Transverse colon (tissue), 4 donors: Measurements from ENCODE around the gene PEAR1. TPM values are rescaled to one million over a fixed set of nuclear protein-coding genes. Genes with fewer than 3 reads are reported as not detected.
A peak's percentile ranks its signal among the peaks of the same experiment; 100 is the strongest.

Experiments used
- DNase-seq: peaks from one replicate; pipeline ENCODE4 v3.0.0-alpha.2; 2019
- H3K27ac ChIP-seq, 4 donors: fragments of 200-600 bp; sonication (generic); 2 replicates each; pipeline ENCODE4 v1.5.1; 2016 to 2018; ENCODE audit warnings: inconsistent platforms in 4 of 4
- H3K27me3 ChIP-seq: fragments of 200-600 bp; sonication (generic); 2 replicates; pipeline ENCODE4 v1.5.1; 2017; ENCODE audit warnings: inconsistent platforms
- H3K36me3 ChIP-seq, 4 donors: fragments of 200-600 bp; sonication (generic); 2 replicates each; pipeline ENCODE4 v1.5.1; 2017 to 2019; ENCODE audit warnings: inconsistent platforms in 4 of 4
- H3K4me1 ChIP-seq, 4 donors: fragments of 200-600 bp; sonication (generic); 2 replicates each; pipeline ENCODE4 v1.5.1; 2017 to 2020; ENCODE audit warnings: inconsistent platforms in 4 of 4
- H3K4me3 ChIP-seq, 4 donors: fragments of 200-600 bp; sonication (generic); 1 replicate in 1 of 4; 2 replicates in 3 of 4; pipeline versions ENCODE4 v1.5.1 to v1.6.1; 2017 to 2019; ENCODE audit warnings: inconsistent platforms in 4 of 4
- H3K9me3 ChIP-seq, 2 donors: fragments of 200-600 bp; sonication (generic); 2 replicates each; pipeline ENCODE4 v1.5.1; 2017 to 2019; ENCODE audit warnings: inconsistent platforms in 2 of 2
- EP300 ChIP-seq: sonication (generic); formaldehyde crosslinking; IDR thresholded peaks from one replicate; pipeline ENCODE4 v1.6.1; 2017; ENCODE audit warnings: antibody characterized with exemption, low read depth
- POLR2A ChIP-seq: fragments of 450-650 bp; IDR thresholded peaks from one replicate; pipeline ENCODE4 v1.6.1; 2016; ENCODE audit warnings: antibody characterized with exemption, mild to moderate bottlenecking, moderate library complexity
- POLR2AphosphoS5 ChIP-seq, 3 donors: sonication (generic); formaldehyde crosslinking; IDR thresholded peaks; one replicate each; pipeline ENCODE4 v1.6.1; 2016; ENCODE audit warnings: antibody characterized with exemption in 3 of 3
- WGBS, 2 donors: methylation state at CpG; one replicate each; pipeline ENCODE4 v1.1.5; 2018; ENCODE audit warnings: low coverage in 1 of 2; 5-methylcytosine and 5-hydroxymethylcytosine counted together
- in situ Hi-C, 4 donors: fragments of 200-750 bp; cut with MboI; loops; one replicate each; pipeline versions ENCODE4 v1.15.0 to v1.15.1; 2017; ENCODE audit warnings: low sequenced_read_pairs in 3 of 4, low pct_ligation_motif_present in 1 of 4, low pct_unique_long_range_greater_than_20kb in 1 of 4
- intact Hi-C: fragments of 100-400 bp; cut with DNase I; formaldehyde crosslinking; loops from one replicate; pipeline ENCODE4 v1.15.1; 2023; ENCODE audit warnings: low total_unique reads
- total RNA-seq, 4 donors: library from RNA; depleted of rRNA; stranded (reverse); fragments of >200 nt; gene quantifications; one replicate each; pipeline ENCODE4 v1.1.0, GENCODE V29; 2016
- TF ChIP-seq, protein P1 (sequence below), 5 experiments: fragments of 200-600 bp in 3 of 5; fragments of 450-650 bp in 2 of 5; sonication (generic) in 3 of 5; IDR thresholded peaks; 1 replicate in 2 of 5; 2 replicates in 3 of 5; pipeline ENCODE4 v1.5.1; 2016 to 2017; ENCODE audit warnings: antibody characterized with exemption in 5 of 5, inconsistent platforms in 3 of 5, mild to moderate bottlenecking in 2 of 5, moderate library complexity in 1 of 5

PEAR1 gene
- total RNA-seq, 4 donors from 2014 or later = 1.8 to 5.6 (median 3.7) TPM

DNA sequence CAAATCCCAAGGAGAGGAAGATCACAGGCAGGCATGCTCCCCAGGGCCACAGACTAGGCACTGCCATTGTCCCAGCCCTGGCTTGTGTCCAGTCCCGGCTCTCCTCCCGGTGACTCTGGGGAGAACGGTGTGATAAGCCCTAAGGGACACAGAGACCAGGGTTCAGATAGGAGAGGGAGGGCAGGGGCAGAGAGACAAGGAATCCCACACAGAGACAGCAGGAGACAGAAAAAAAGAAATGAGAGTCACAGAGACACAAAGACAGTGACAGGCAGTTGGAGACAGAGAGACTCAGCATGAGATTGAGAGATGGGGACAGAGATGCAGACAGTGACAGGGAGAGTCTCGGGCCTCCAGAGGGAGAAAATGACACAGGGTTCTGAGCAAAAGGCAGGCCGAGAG lies 35.0 kb upstream of the PEAR1 start:
- no peaks in the 10 kb centered on the region for H3K36me3 ChIP-seq
- no peak for DNase-seq
- TF ChIP-seq EP300 (no peak), POLR2AphosphoS5 (IDR thresholded peaks at IDR 0.05) (no peak), POLR2A (no peak)
- TF ChIP-seq, protein P1, sequence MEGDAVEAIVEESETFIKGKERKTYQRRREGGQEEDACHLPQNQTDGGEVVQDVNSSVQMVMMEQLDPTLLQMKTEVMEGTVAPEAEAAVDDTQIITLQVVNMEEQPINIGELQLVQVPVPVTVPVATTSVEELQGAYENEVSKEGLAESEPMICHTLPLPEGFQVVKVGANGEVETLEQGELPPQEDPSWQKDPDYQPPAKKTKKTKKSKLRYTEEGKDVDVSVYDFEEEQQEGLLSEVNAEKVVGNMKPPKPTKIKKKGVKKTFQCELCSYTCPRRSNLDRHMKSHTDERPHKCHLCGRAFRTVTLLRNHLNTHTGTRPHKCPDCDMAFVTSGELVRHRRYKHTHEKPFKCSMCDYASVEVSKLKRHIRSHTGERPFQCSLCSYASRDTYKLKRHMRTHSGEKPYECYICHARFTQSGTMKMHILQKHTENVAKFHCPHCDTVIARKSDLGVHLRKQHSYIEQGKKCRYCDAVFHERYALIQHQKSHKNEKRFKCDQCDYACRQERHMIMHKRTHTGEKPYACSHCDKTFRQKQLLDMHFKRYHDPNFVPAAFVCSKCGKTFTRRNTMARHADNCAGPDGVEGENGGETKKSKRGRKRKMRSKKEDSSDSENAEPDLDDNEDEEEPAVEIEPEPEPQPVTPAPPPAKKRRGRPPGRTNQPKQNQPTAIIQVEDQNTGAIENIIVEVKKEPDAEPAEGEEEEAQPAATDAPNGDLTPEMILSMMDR (IDR thresholded peaks at IDR 0.05) = no peak
- peaks cover 72% of the 10 kb centered on the region for H3K27me3 ChIP-seq
- H3K9me3 ChIP-seq = no peaks in the 10 kb centered on the region
- H3K4me1 ChIP-seq = peaks cover 14 to 27% (median 25%) of the 10 kb centered on the region in 4 donors
- in situ Hi-C loops (loop anchor here in 2 of 4 donors (25.0 kb wide), 1 partner anchor 171 kb away; the partner anchor contains the start of gene NES (in 2 of the 2)), intact Hi-C loops (loop anchor here (10.0 kb wide), 1 partner anchor 164 kb away; no protein-coding TSS in a partner anchor)
- 7 to 34% methylated on average over 3 to 4 of the region's 5 CpGs for WGBS, 2 donors
- H3K27ac ChIP-seq = no peak overlapping the region
- H3K4me3 ChIP-seq = peak overlapping the region in 1 of 4 donors; percentile 37

DNA sequence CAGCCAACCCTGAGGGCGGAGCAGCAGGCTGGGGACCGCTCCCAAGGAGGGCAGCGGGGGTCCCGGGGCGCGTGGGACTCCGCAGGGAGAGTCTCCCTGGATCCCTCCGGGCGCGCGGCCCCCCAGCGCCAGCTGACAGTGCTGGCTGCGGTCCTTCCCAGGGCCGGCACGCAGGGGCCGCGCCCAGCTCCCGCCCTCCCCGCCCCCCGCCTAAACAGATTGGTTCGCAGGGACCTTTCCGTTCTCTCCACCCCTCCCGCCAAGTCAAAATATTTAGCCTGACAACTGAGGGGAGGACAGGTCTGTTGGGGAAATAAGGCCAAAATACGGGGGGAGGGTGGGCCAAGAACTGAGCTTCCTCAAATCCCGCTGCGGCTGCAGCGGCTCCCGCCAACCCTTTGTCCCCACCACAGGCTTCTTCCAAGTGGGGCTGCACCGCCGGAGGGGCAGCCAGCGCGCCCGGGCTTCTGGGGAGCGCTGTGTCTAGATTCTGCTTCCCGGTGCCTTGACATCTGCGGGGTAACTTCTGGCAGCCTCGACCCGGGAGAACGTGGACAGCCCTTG lies 34.5 kb upstream of the PEAR1 start, which contains the start of gene INSRR:
TSS of gene INSRR (minus strand) at position 159 of the 564 bp plus-strand sequence. CDS start 496 bp downstream, outside the sequence.
- peaks cover 14 to 27% (median 25%) of the 10 kb centered on the region in 4 donors for H3K4me1 ChIP-seq
- peak within 1 kb of the TSS in 2 of 4 donors; percentile 15 to 37 for H3K4me3 ChIP-seq
- no peaks in the 10 kb centered on the region for H3K9me3 ChIP-seq
- TF ChIP-seq, protein P1 (IDR thresholded peaks at IDR 0.05) = no peak
- TF ChIP-seq POLR2A (no peak), EP300 (no peak), POLR2AphosphoS5 (IDR thresholded peaks at IDR 0.05) (no peak)
- WGBS, 2 donors = 2% methylated on average over 25 of the region's 39 CpGs; no CpG with 5 or more reads in 1 of the 2 donors
- intact Hi-C loops (loop anchor here (10.0 kb wide), 1 partner anchor 164 kb away; no protein-coding TSS in a partner anchor), in situ Hi-C loops (loop anchor here in 2 of 4 donors (25.0 kb wide), 1 partner anchor 172 kb away; the partner anchor contains the start of gene NES (in 2 of the 2))
- peaks cover 74% of the 10 kb centered on the region for H3K27me3 ChIP-seq
- DNase-seq = no peak
- H3K36me3 ChIP-seq = no peaks in the 10 kb centered on the region
- no peak within 1 kb of the TSS for H3K27ac ChIP-seq

DNA sequence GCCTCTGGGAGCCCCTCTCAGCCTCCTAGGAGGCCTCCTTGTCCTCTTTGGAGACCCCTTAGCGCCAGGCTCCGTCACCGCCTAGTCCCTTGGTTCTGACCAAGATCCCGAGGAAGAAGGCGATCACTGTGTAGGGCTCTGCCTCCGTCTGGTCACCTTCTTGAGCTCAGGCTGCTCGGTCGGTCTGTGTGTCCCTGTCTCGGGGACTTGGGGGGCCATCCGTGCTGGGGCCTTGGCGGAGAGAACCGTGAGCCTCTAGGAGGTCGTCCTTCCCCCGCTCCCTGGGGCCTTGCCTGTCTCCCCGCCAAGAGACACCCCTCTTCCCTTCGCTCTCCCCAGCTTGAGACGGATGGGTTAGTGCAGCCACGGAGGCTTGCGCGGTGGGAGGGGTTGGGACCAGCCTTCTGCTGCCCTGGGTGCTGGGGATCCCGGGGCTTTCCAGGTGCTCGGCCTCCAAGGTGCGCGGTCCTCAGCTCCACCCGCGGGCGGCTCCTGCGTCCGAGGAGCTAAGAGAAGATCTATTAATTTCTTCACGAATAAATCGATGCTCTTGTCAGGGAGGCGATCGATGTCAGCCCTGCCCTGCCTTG lies 33.9 kb upstream of the PEAR1 start:
- DNase-seq = no peak
- Histone ChIP-seq H3K9me3 (no peaks in the 10 kb centered on the region), H3K27me3 (peaks cover 80% of the 10 kb centered on the region), H3K4me3 (peak overlapping the region in 2 of 4 donors; percentile 15 to 37), H3K4me1 (peaks cover 14 to 27% (median 25%) of the 10 kb centered on the region in 4 donors), H3K27ac (no peak overlapping the region), H3K36me3 (no peaks in the 10 kb centered on the region)
- TF ChIP-seq, protein P1 (IDR thresholded peaks at IDR 0.05) = no peak
- no peak for TF ChIP-seq POLR2AphosphoS5 (IDR thresholded peaks at IDR 0.05)
- TF ChIP-seq EP300 = no peak
- no peak for TF ChIP-seq POLR2A
- WGBS, 2 donors = 7% methylated on average over 27 of the region's 33 CpGs; no CpG with 5 or more reads in 1 of the 2 donors
- in situ Hi-C loops = loop anchor here in 3 of 4 donors (10.0 to 25.0 kb wide), 2 partner anchors 155 to 172 kb away; partner anchors contain the start of genes NES (in 2 of the 3) and CRABP2 (in 1 of the 3)
- intact Hi-C loops = loop anchor here (10.0 kb wide), 1 partner anchor 165 kb away; no protein-coding TSS in a partner anchor

DNA sequence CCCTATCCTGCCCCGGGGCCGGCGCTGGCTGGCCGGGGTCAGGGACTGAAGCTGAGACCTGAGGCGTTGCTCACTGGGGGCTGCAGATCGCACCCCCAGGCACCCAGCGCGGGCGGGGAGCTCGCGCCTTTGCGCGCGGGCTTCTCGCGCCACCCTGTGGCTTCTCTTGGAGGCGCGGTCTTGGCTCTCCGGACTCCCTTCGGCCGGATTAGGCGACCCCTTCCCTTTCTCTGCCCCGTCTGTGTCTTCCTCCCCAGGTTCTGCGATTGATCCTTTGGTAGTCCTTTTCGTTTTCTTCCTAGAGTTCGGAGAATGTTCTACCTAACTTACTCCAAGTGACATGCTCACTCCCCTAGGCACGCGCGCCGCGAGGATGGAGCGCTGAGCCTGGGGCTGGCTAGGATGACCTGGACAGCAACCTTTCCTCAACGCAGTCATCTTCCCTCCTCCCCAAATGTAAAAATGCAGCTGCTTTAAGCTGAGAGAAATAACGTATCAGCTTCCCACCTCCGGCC lies 33.3 kb upstream of the PEAR1 start:
- Histone ChIP-seq H3K4me1 (peaks cover 14 to 27% (median 25%) of the 10 kb centered on the region in 4 donors), H3K4me3 (peak overlapping the region in 3 of 4 donors; percentile 11 to 37 (median 15)), H3K27ac (no peak overlapping the region), H3K27me3 (peaks cover 85% of the 10 kb centered on the region), H3K36me3 (no peaks in the 10 kb centered on the region), H3K9me3 (no peaks in the 10 kb centered on the region)
- no peak for TF ChIP-seq EP300
- TF ChIP-seq, protein P1 (IDR thresholded peaks at IDR 0.05) = peak; percentile 65 to 77 (median 68)
- WGBS, 2 donors = 1% methylated on average over 29 of the region's 35 CpGs; no CpG with 5 or more reads in 1 of the 2 donors
- intact Hi-C loops = no loop called here
- in situ Hi-C loops = loop anchor here in 3 of 4 donors (10.0 to 25.0 kb wide), 2 partner anchors 155 to 173 kb away; partner anchors contain the start of genes NES (in 2 of the 3) and CRABP2 (in 1 of the 3)
- DNase-seq = peak; percentile 30
